ENCODE data around the gene TRMT2A.

GRCh38 chr22:20139391-20140106, 22.5 kb upstream of the TRMT2A start:
- TF ChIP-seq YY1 (IDR thresholded peaks at IDR 0.05; ENCODE audit: low read depth) (no peak), TAF1 (IDR thresholded peaks at IDR 0.05; ENCODE audit: low read depth) (no peak), NFIC (IDR thresholded peaks at IDR 0.05) (no peak), RAD21 (IDR thresholded peaks at IDR 0.05; ENCODE audit: low read depth) (no peak), REST (IDR thresholded peaks at IDR 0.05; ENCODE audit: low read depth) (no peak), EP300 (IDR thresholded peaks at IDR 0.05; ENCODE audit: borderline replicate concordance) (no peak)

Data from Ishikawa (cell line).